GM18519 (cell line): ENCODE results near the gene PXMP2.

Experiments
- ATAC-seq: cut with Tn5 transposase; IDR thresholded peaks from one replicate; pipeline ENCODE4 v1.9.1; 2021; ENCODE audit warnings: mild to moderate bottlenecking, moderate library complexity; ENCODE audit not compliant: unreplicated experiment, low FRiP score

PXMP2 gene

GRCh38 chr12:132719141-132719953, 32.0 kb downstream of the PXMP2 start:
- ATAC-seq, result no peak

GRCh38 chr12:132719954-132720324, 32.6 kb downstream of the PXMP2 start:
- no peak for ATAC-seq

- no peak for ATAC-seq
Measured at GRCh38 chr12:132720606-132721345, 33.4 kb downstream of the PXMP2 start.

- no peak for ATAC-seq
Measured at GRCh38 chr12:132723015-132723763, 35.8 kb downstream of the PXMP2 start.

- no peak for ATAC-seq
Measured at GRCh38 chr12:132723764-132724140, 36.4 kb downstream of the PXMP2 start.

- no peak for ATAC-seq
Measured at GRCh38 chr12:132724506-132725241, 37.3 kb downstream of the PXMP2 start.

GRCh38 chr12:132726386-132726785, 39.0 kb downstream of the PXMP2 start:
- no peak for ATAC-seq

- ATAC-seq, result no peak
Measured at GRCh38 chr12:132727091-132727794, 39.9 kb downstream of the PXMP2 start.

GRCh38 chr12:132728502-132728901, 41.1 kb downstream of the PXMP2 start:
- ATAC-seq, result no peak

GRCh38 chr12:132729541-132730320, 42.3 kb downstream of the PXMP2 start:
- no peak for ATAC-seq

GRCh38 chr12:132730353-132730752, 43.0 kb downstream of the PXMP2 start:
- no peak for ATAC-seq

GRCh38 chr12:132731574-132731973, 44.2 kb downstream of the PXMP2 start:
- no peak for ATAC-seq

- ATAC-seq, result no peak
Measured at GRCh38 chr12:132734206-132734605, 46.8 kb downstream of the PXMP2 start.

GRCh38 chr12:132735496-132735895, 48.1 kb downstream of the PXMP2 start:
- ATAC-seq, result no peak

GRCh38 chr12:132736378-132736777, 49.0 kb downstream of the PXMP2 start:
- ATAC-seq, result no peak

- no peak for ATAC-seq
Measured at GRCh38 chr12:132736913-132737312, 49.5 kb downstream of the PXMP2 start.

GRCh38 chr12:132739600-132740312, 52.4 kb downstream of the PXMP2 start:
- ATAC-seq, result no peak

- ATAC-seq, result no peak
Measured at GRCh38 chr12:132740313-132740646, 52.9 kb downstream of the PXMP2 start.

GRCh38 chr12:132740652-132741051, 53.3 kb downstream of the PXMP2 start:
- ATAC-seq, result no peak
